ENCODE results near the gene SETD3. TPM values are rescaled to one million over a fixed set of nuclear protein-coding genes. Genes with fewer than 3 reads are reported as not detected.

Gene SETD3
- total RNA-seq, 4 donors from 2014 or later: 135 to 170 (median 148) TPM

- no peaks in the 10 kb centered on the region for H3K27me3 ChIP-seq
- WGBS: 69% methylated on average over 6 of the region's 6 CpGs
- TF ChIP-seq POLR2AphosphoS5 (IDR thresholded peaks at IDR 0.05): no peak
- no peak for TF ChIP-seq POLR2A (IDR thresholded peaks at IDR 0.05; ENCODE audit: low read depth)
- TF ChIP-seq EP300 (IDR thresholded peaks at IDR 0.05): no peak
- no peak for TF ChIP-seq CTCF (IDR thresholded peaks at IDR 0.05)
- no peaks in the 10 kb centered on the region for H3K9me3 ChIP-seq
- no peak overlapping the region for H3K27ac ChIP-seq (replicated peaks in 1 of 4)
- intact Hi-C loops (cut with DNase I): no loop called here
- no peak overlapping the region for H3K4me3 ChIP-seq
- peaks cover under 1 to 6% (median 3%) of the 10 kb centered on the region in 4 donors for H3K4me1 ChIP-seq
- DNase-seq (ENCODE audit: extremely low spot score): no peak
- peaks cover 20 to 80% (median 66%) of the 10 kb centered on the region in 4 donors for H3K36me3 ChIP-seq
These were observed 18.4 kb downstream of the SETD3 start for GRCh38 chr14:99462210-99462609.

- peaks cover 23 to 87% (median 73%) of the 10 kb centered on the region in 4 donors for H3K36me3 ChIP-seq
- WGBS: 89% methylated on average over 5 of the region's 5 CpGs
These were observed 19.1 kb downstream of the SETD3 start for GRCh38 chr14:99461411-99462085.

GRCh38 chr14:99460793-99461192 is 19.9 kb downstream of the SETD3 start:
- Histone ChIP-seq H3K27ac (replicated peaks in 1 of 4) (no peak overlapping the region), H3K4me1 (no peaks in the 10 kb centered on the region), H3K27me3 (no peaks in the 10 kb centered on the region), H3K4me3 (no peak overlapping the region), H3K9me3 (no peaks in the 10 kb centered on the region), H3K36me3 (peaks cover 23 to 91% (median 78%) of the 10 kb centered on the region in 4 donors)
- TF ChIP-seq POLR2AphosphoS5 (IDR thresholded peaks at IDR 0.05) (no peak), EP300 (IDR thresholded peaks at IDR 0.05) (no peak), POLR2A (IDR thresholded peaks at IDR 0.05; ENCODE audit: low read depth) (no peak), CTCF (IDR thresholded peaks at IDR 0.05) (no peak)
- 95% methylated on average over 3 of the region's 3 CpGs for WGBS
- intact Hi-C loops (cut with DNase I): no loop called here
- no peak for DNase-seq (ENCODE audit: extremely low spot score)

More at GRCh38 chr14:99461411-99462085, 19.1 kb downstream of the SETD3 start:
- no peaks in the 10 kb centered on the region for H3K9me3 ChIP-seq
- H3K4me3 ChIP-seq: no peak overlapping the region
- H3K27ac ChIP-seq (replicated peaks in 1 of 4): no peak overlapping the region
- DNase-seq (ENCODE audit: extremely low spot score): no peak
- intact Hi-C loops (cut with DNase I): no loop called here
- H3K27me3 ChIP-seq: no peaks in the 10 kb centered on the region
- no peaks in the 10 kb centered on the region for H3K4me1 ChIP-seq
- no peak for TF ChIP-seq POLR2AphosphoS5 (IDR thresholded peaks at IDR 0.05)
- TF ChIP-seq CTCF (IDR thresholded peaks at IDR 0.05): no peak
- no peak for TF ChIP-seq POLR2A (IDR thresholded peaks at IDR 0.05; ENCODE audit: low read depth)

GRCh38 chr14:99459481-99460100 is 21.1 kb downstream of the SETD3 start:
- intact Hi-C loops (cut with DNase I): no loop called here
- H3K4me3 ChIP-seq: no peak overlapping the region
- TF ChIP-seq CTCF (IDR thresholded peaks at IDR 0.05) (no peak), EP300 (IDR thresholded peaks at IDR 0.05) (no peak), POLR2A (IDR thresholded peaks at IDR 0.05; ENCODE audit: low read depth) (no peak), POLR2AphosphoS5 (IDR thresholded peaks at IDR 0.05) (no peak)

More at GRCh38 chr14:99459481-99460100, 21.1 kb downstream of the SETD3 start:
- Histone ChIP-seq H3K9me3 (no peaks in the 10 kb centered on the region), H3K27ac (replicated peaks in 1 of 4) (no peak overlapping the region), H3K36me3 (peaks cover 17 to 94% (median 78%) of the 10 kb centered on the region in 4 donors), H3K4me1 (no peaks in the 10 kb centered on the region), H3K27me3 (no peaks in the 10 kb centered on the region)
- DNase-seq (ENCODE audit: extremely low spot score): no peak
- WGBS: 94% methylated on average over 5 of the region's 5 CpGs
